Stimulated activated CD8-positive, alpha-beta memory T cell treated with anti-CD3 and anti-CD28 coated beads, Interleukin-4, amount 100 ng/mL, for 4 hours (primary cell): ENCODE data around the gene ZNF502.

ENCODE experiments used
- DNase-seq, 2 donors: peaks; one replicate each; pipeline ENCODE4 v3.0.0-alpha.2; 2020; ENCODE audit warnings: low read depth in 2 of 2, low spot score in 1 of 2

The ZNF502 gene

DNA sequence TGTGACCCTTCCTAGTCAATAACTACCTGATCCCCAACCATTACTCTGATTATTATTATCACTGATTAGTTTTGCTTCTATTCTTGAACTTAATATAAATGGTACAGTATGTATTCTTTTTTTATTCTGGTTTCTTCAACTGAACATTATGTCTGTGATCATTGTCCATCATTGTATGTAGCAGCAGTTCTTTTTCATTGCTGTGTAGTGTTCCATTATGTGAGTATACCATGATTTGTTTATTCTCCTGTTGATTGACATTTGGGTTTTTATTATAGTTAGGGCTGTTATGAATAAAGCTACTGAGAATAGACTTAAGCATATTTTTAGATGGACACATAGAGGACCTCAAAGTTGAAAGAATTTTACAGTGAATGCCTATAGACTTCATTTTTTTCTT, 51.8 kb downstream of the ZNF502 start:
- no peak for DNase-seq

DNA sequence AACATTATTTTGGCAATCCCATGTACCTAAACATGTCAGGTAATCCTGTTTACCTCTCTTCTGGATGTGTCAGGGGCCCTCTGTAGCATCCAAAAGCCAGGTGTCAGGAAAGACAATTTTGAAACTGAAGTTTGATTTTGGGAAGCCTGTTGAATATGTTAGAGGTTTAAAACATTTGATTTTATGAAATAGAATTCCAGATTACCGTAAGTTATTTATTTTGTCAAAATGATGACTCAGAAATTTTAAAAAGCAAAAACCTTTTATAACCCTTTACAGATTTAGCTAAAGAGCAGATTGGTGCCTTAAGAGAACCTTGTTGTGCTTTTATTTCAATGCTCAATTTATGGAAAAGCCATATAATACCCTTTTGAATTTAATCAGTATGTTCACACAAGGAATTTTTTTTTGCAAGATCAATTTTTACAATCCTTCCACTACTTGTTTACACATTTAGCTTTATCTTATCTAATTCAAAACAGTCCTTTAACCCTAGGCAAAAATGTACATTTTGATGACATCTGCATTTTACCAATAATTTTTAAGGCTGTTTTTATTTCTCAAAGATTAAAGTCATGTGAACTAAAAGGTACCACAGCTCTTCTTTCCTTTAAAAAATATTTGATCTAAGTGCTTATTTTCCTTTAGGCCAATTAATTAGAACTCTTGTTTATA, 59.1 kb downstream of the ZNF502 start:
- DNase-seq: no peak

GRCh38 chr3:44772099-44772442, 59.6 kb downstream of the ZNF502 start:
- DNase-seq: no peak
